UCSD-AML1 (cell line): ENCODE results near the gene FBL.
"Not testable (repeated sequence)": the region's sequence is repeated elsewhere in the genome, so short reads cannot be mapped to it uniquely, and the experiment has no call there.

ENCODE experiments used
- DNase-seq: peaks from one replicate; lab custom pipeline; 2025; ENCODE audit not compliant: unreplicated experiment; lab: John Stamatoyannopoulos, UW

FBL gene

GRCh38 chr19:39825531-39826076 lies 20.6 kb downstream of the FBL start:
- DNase-seq: no peak

GRCh38 chr19:39825093-39825463 lies 21.1 kb downstream of the FBL start:
- DNase-seq: no peak

DNA sequence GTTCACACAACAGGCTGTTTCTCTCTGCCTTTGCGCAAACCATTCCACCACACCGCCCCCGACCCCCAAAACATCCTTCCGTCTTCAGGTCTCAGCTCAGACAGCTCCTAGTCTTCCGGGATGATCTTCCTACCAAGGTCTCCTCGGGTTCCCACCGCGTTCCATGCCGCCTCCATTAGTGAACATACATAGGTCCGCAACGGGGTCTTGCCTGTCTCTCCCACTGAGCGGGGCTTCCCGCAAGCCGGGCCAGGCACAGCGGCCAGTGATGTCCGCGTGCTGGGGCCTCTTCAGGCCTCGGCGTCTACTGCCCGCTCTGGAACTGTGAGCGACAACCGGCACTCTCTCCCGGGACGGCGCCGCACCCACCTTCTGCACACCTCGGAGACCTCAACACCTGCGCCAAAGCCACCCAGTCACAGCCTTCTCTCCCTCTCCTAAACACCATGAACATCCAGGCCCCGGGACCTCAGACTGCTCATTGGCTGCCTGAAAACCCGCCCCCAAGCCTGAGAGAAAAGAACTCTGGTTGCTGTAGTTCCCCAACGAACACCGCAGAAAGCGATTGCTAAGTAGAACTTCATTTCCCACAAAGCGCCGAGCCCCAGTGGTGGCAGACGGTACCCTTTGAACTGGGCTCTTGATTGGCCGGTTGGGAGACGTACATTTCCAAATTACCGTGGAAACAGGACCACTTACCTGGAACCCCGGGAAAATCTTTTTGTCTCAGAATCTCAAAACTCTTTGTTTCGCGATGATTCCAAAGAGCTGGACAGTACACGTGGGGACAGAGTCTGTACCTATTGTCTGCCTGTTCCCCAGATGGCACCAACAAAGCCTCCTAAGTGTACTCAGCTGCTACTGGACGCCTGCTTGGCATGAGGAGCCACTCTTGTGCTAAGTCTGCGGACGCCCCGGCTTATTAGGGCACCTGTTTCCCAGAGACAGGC lies 21.8 kb downstream of the FBL start:
- peak; percentile 25 for DNase-seq

DNA sequence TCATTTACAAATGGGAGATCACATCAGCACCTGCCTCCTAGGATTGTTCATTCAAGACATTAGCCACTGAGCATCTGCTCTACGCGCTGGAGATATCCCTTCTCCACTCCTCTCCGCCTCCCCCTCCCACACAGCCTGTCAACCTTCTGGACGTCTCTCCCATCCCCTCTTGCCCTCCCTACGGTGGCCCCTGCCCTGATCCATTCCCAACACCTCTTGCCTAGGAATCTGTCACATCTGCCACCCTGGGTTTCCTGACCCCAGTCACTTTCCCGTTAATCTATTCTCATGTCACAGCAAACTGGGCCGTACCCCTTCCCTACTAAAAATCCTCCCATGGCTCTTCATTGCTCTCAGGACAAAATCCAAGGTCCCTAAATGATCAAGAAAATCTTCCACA lies 22.5 kb downstream of the FBL start:
- DNase-seq: no peak

GRCh38 chr19:39820696-39821095 lies 25.5 kb downstream of the FBL start:
- DNase-seq: no peak

DNA sequence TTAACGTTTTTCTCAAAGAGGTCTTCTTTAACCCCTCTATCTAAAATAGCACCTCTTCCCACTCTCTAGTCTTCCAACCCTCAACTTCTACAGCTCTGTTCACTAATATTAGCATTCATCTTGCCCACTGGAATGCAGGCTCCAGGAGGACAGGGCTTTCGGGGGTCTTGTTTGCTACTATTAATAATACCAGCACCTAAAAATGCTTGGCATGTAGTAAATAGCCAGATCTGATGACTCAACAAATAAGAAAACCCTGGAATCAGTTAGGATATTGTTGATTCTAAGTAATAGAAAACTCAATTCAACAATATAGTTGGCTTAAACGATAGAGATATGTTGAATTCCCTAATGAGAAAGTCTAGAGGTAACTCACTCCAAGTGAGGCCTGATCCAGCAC lies 26.4 kb downstream of the FBL start:
- no peak for DNase-seq

DNA sequence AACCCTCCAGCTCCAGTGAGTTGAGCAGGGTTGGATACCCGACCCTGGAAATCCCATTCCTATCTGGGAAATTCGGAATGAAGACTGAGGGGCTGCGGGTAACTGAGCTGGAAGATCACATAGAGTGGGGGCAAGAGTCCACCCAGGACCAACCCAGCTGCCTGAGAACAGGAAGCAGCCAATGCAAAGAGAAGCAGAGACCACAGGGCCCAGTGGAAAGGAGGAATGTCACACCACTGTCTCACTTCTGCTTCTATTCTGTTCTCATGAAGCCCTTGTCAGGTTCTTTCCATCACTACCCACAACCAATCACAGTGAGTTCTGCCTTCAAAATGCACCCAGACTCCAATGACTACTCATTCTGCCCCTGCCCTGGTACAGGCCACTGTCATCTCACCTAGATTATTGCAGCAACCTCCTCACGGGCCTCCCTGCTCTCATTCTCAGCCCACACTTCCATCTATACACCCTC lies 27.5 kb downstream of the FBL start:
- no peak for DNase-seq

DNA sequence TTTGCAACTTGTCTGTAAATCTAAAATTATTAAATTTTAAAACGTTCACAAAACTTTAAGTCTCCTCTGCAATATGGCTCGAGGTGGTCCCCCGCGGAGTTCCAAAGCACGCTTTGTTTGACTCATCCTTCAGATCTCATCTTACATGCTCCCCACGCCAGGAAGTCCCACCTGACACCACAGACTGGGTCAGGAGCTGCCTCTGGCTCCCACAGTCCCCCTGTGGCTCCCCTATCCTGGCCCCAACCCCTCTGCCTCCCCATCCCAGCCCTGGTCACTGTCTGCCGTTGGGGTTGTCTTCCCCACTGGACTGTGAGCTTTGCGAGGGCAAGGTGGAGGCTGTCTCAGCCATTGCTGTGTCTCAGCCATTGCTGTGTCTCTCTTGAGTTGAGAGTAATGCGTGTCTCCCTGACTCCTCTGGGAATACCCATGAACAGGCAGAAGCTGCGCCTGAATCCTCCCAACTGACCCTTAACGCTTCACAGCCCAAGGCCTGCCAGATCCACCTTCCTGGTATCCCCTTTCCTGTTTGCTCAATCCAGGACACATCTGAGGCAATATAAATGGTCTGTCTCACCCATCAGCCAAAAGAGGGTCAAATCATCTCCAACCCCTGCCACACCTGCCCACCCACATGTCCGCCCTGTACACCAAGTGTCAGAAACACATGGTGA lies 28.2 kb downstream of the FBL start:
- DNase-seq: no peak

DNA sequence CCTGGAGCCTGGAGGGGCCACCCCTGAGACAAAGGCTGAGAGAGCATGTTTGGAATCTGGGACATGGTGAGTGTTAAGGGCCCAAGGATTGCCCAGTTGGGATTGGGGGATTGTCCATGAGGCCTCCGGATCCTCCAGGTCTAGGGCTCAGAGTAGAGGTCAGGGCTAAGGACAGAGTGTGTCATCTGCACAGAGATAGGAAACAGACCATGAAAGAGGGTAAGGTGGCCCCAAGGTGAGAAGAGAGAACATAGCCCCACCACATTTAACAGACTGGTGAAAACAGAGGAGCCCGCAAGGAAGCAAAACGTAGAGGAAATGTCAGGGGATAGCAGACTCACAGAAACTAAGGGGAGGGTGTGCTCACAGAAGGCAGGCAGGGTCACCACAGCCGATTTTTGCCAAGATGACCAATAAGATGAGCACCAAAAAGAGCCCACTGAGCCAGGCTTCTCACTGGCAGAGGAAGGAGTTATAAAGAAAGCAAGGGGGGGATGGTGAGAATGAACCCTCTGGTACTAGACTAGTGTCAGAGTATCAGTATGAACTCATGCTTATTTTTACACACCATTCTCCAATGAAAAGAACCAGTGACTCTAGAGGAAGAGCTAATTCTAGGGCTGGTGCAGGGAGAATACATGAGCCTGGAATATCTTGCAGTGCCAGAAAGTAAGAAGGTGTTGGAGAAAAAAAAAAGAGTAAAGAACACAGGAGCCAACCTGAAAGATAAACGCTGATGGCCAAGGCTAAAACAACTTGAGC lies 29.7 kb downstream of the FBL start:
- DNase-seq: no peak

DNA sequence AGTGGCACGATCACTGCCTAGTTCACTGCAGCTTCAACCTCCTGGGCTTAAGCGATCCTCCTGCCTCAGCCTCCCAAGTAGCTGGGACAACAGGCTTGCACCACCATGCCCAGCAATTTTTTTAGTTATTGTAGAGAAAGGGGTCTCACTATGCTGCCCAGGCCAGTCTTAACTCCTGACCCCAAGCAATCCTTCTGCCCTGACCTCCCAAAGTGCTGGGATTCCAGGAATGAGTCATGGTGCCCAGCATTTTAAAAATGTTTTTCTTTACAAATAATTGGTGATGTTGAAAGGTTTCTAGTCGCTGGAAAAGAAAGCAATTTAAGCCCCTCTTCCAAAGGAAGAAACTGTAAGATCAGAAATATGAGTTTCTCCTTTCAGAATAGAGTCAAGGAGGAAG lies 31.6 kb downstream of the FBL start:
- no peak for DNase-seq

DNA sequence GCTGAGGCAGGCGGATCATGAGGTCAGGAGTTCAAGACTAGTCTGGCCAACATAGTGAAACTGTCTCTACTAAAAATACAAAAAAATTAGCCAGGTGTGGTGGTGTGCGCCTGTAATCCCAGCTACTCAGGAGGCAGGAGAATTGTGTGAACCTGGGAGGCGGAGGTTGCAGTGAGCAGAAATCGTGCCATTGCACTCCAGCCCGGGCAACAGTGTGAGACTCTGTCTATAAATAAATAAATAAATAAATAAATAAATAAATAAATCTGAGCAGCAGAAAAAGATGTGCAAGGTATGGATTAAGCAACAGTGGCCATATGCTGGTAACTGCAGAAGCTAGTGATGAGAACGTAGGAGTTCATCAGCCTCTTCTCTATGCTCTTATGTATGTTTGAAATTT lies 32.1 kb downstream of the FBL start:
- DNase-seq: not testable (repeated sequence)

DNA sequence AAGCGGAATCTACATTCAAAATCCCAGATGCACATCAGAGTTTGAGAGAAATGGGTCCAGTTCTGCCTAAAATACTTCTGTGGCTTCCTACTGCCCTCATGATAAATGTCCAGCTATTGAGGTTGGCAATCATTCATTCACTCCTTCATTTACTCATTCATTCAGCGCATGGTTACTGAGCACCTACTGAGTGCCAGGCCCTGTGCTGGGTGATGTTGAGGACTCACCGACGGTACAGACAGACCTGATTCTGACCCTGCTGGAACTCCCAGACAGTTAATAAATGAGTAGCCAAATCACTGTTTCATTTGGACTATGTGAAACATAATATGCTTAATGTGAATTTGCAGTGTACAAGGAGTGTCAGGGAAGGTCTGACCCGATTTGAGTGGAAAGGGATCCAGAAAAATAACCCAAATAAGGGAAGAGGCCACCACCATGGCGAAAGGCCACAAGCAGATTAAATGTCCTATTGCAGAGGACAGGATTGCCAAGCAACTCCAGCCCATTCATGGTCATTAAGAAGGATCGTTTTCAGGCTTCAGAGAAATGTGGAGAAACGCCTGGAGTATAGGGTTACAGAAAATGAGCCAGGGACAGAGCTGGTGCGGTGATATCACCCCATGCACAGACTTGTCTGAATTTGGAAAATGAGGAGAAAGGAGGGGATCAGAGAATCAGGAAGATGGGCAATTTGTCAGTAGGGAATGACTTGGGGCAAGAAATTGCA lies 32.8 kb downstream of the FBL start:
- DNase-seq: no peak

DNA sequence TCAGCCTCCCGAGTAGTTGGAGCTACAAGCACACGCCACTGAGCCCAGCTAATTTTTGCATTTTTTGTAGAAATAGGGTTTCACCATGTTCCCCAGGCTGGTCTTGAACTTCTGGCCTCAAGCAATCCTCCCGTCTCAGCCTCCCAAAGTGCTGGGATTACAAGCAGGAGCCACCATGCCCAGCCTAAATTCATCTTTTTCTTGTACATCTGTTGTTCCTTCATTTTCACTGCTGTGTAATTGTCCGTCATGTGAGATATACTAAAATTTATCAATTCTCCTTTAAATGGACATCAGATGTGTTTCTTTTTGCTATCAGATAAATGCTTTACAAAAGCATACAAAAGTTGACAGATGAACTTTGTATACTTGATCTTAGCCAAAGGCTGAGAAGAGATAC lies 35.1 kb downstream of the FBL start:
- no peak for DNase-seq

GRCh38 chr19:39810424-39810823 lies 35.8 kb downstream of the FBL start:
- DNase-seq: no peak

DNA sequence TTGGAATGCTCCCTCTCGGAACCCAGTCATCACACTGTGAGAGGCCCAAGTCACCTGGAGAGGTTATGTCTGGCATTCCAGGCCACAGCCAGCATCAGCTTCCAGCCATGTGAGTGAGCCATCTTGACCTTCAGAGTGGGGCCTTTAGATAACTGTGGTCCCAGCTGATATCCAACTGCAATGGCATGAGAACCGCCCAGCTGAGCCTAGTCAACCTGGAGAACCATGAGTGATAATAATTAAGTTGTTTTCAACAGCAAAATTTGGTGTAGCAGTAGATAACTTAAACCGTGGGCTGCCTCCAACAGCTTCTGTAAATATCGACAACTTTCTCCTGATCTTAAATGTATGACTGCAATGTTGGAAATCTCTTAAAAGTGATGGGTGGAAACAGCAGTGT lies 36.8 kb downstream of the FBL start:
- DNase-seq: no peak

GRCh38 chr19:39808688-39809087 lies 37.5 kb downstream of the FBL start:
- DNase-seq: not testable (repeated sequence)

- no peak for DNase-seq
Measured at GRCh38 chr19:39807846-39808364, 38.3 kb downstream of the FBL start.

DNA sequence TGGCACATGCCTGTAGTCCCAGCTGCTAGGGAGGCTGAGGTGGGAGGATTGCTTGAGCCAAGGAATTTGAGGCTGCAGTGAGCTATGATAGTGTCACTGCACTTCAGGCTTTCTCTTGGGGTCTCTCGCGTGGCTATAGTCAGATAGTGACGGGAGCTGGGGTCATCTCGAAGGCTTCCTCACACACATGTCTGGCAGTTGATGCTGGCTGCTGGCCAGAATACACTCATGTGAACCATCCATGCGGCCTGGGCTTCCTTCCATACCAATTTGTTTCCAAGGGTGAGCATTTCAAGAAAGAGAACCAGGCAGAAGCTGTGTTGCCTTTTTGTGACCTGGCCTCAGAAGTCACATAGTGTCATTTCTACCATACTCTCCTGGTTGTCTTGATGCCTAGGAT lies 41.1 kb downstream of the FBL start:
- no peak for DNase-seq

GRCh38 chr19:39802958-39803357 lies 43.2 kb downstream of the FBL start:
- DNase-seq: no peak

DNA sequence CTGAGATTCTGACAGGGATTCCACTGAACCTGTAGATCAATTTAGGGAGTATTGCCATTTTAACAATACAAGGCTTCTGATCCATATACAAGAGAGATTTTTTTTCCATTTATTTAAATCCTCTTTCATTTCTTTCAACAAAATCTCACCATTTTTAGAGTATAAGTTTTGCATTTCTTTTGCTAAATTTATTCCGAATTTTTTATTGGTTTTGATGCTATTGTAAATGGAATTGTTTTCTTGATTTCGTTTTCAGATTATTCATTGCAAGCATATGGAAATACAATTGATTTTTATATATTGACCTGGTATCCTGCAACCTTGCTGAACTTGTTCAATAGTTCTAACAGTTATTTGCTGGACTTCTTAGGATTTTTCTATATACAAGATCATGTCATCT lies 49.1 kb downstream of the FBL start:
- DNase-seq: no peak
